GM21825 (cell line): Measurements from ENCODE around the gene PNKP.

ENCODE experiments used
- ATAC-seq: cut with Tn5 transposase; IDR thresholded peaks from one replicate; pipeline ENCODE4 v1.9.1; 2021; ENCODE audit warnings: mild to moderate bottlenecking, moderate library complexity; ENCODE audit not compliant: unreplicated experiment

The PNKP gene

DNA sequence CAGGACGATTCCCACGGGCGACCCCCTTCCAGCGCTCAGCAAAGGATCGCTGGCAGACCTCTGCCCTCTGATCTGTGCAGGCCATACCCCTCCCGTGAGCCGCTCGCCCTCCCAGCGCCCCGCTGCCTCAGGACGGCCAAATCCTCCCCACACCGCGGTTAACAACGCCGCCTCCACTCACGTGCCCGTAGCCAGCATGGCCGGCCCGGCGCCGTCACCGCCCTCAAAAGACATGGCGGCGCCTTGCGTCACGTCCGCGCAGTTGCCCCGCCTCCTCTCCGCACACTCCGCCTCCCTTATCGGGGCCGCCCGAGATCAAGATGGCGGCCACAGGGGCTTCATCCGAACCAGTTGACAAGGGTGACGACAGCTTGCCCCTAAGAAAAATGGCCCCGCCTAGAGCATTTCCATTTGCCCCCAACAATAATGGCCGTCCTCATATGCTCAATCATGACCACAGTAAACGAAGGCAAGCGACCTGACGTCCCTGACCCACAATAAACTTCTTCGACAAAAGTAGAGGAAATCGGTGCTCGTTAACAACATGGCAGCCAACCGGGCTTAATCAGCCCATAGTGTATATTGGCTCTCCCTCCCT, 9.1 kb upstream of the PNKP start:
- peak; percentile 47 for ATAC-seq

DNA sequence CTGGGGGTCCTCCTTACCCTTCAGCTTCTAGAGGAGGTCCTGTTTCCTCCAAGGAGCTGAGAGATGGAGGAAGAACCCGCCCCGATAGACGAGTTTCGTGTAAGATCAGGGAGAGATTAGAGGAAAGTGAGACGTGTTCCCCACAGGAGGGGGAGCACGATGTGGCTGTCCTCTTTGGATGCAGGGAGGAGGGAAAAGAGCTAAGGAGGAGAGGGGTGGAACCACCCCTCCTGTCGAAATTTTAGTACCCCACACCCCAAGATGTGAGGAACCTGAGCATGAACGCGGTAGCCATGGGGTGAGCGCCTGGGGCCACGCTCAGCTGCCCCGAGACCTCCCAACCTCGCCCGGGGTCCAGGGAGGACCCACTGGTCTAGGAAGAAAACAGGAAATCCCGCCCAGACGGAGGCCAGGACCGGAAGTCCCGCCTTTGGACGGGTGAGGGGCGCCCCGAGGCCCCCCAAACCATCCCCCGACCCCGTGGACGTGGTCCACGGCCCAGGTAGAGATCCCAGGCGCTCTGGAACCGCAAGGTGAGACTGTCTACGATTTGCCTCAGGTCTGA, 8.6 kb upstream of the PNKP start:
- no peak for ATAC-seq

DNA sequence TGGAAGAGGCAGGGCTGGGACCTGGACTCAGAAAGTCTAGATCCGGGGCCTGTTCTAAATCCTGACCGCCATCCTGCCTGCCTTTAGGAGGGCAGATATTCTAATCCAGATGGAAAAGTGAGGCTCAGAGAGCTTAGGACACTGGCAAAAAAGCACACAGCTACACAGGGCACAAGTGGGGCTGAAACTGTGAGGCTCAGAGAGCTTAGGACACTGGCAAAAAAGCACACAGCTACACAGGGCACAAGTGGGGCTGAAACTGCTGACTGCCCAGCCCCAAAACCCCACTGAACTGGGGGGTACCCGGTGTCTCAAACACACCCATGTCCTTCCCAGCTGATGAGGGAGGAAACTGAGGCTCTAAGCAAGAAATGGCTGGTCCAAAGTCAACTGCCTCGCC, 7.8 kb upstream of the PNKP start:
- no peak for ATAC-seq

DNA sequence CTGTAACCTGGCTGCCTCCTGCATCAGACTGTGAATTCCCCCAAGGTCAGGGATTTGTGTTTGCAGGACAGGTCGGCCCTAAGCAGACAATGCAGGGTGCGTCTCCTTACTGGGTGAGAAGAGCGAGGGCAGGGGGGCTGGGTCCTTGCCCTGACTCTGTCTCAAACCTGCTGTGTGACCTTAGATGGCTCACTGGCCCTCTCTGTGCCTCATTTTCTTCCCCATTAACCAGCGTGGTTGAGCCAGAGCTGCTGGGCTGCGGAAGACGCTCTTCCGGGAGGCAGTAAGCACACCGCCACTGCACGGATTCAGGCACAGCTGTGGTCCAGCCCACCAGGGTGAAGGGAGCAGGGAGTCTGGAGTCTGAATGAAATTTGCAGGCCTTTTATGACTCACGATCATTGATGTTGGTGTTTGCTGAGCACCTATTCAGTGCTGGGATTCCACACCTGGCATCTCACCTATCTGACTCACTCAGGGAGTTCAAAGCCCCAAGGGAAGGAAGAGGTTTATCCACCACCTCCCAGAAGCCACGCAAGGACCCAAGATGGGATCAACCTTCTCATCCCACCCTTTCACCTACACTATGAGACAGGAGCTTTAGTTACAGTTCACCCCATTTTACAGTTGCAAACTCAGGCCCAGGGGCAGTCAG, 7.3 kb upstream of the PNKP start:
- ATAC-seq = no peak

DNA sequence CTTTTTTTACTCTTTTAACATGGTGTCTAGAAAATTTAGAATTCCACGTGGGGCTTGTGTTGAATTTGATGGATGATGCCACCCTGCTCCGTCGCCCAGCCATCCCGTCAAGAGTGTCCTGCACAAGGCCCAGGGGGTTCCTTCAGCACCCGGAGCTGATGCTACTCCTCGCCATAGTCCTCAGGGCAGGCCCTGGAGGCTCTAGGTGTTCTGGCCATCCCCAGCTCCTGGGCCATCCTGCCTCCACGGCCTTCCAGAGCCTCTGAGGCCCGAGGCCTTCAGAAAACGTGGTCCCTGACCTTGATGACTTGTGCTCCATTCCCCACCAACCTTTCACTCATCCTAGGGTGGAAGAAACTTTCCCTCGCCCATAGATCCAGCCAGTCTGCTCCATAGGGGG, 6.5 kb upstream of the PNKP start:
- no peak for ATAC-seq

DNA sequence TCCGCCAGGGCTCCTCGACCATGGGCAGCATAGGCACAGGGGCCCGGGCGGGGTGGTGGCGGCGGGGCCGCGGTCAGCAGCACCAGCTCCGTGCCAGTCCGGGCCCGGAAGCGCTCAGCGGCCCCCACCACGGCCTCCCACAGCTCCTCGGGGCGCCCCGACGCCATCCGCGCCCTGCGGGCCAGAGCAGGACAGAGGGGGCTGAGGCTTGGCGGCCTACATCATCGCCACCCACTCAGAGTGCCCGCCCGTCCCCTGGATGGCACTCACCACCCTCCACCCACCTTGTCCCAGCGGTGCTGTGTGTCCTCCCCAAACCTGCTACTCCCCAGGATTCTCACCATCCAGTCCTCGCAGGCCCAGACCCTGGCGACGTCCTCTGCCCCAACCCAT, 5.7 kb upstream of the PNKP start:
- no peak for ATAC-seq

DNA sequence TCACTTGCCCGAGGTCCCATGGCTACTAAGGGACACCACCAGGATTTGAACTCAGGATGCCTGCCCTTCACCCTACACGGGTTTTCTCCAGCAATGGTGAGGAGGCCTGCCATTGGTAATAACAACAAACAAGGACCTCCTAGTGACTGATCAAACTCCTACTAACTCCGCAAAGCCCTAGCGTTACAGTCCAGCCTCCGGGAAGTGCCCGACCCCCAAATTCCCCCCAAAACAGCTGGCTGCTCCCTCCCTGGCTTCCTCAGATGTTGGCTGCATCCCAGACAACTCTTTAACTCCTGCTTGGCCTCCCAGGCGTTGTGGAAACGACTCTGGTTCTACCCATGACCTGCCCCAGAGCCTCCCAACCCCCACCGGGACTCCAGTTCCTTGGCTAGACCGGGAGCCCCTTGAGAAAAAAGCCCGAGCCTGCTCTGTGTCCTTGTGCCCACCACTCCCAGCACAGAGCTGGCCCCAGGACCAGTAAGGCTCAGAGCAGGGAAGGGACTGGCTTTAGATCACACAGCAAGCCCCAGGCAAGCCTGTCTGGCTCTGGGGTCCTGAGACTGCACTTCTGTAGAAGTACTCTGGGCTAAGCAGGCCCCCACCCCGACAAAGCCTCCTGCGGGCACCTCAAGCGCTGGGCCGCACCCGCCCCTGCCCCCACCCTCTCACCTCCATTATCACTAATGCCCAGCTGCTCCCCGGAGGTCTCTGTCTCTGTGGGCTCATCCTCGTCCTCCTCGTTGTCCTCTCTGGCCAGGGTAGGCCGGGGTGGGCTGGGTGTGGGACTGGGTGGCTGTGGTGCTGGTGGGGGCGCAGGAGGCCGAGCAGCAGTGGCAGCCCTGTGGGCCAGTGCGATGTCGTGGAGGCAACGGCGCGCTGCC, 5.1 kb upstream of the PNKP start:
- ATAC-seq = no peak

DNA sequence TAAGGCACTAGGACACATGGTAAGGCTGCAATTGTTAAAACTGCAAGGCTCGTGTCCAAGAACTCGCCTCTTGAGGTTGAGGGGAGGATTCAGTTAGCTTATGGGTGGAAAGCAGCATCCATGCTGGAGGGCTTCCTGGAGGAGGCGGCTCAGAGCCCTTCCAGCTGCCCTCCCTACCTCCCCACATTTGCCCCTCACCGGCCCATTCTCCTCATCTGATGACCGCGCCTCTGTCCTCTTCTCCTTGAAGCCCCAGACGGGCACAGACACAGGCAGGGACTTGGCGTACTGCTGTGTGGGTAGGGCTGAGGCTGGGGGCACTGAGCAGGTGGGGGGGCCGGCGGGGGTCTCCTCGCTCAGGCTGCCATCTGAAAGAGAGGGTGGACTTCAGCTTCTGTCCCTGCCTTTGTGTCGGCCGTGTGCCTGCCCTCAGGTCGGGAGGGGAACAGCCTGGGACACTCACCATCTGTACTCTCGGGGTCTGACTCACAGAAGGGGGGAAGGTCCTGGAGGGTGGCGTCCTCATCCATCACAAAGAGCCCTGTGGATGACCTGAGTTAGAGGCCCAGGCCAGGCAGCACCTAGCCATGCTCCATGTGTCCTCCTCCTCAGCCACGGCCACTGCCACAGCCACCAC, 4.1 kb upstream of the PNKP start:
- no peak for ATAC-seq

DNA sequence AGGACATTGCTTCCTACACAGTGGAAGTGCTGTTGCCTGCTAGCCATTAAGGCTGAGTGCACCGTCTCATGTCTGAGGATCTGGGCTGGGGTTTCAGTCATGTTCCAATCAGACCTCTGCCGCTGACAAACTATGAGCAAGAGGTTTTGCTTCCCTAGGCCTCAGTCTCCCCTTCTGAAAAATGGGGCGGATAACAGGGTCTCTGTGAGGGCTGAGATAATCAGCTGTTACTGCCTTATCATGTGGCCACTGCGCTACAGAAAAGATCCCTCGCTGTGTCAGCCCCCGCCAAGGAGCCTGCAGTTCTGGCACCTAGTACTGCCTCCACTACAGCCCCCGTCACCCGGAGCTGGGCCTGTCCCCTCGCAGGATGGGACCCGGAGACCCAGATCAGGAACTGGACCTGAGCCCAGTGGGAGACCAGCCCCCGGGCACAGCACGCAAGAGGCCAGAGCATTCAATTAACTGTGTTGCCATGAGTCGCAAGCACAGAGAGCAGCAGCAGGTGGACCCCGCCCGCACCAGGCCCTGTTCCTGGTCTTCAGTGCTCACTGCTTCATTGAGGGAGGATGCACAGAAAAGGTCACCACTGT, 3.0 kb upstream of the PNKP start:
- ATAC-seq = no peak

DNA sequence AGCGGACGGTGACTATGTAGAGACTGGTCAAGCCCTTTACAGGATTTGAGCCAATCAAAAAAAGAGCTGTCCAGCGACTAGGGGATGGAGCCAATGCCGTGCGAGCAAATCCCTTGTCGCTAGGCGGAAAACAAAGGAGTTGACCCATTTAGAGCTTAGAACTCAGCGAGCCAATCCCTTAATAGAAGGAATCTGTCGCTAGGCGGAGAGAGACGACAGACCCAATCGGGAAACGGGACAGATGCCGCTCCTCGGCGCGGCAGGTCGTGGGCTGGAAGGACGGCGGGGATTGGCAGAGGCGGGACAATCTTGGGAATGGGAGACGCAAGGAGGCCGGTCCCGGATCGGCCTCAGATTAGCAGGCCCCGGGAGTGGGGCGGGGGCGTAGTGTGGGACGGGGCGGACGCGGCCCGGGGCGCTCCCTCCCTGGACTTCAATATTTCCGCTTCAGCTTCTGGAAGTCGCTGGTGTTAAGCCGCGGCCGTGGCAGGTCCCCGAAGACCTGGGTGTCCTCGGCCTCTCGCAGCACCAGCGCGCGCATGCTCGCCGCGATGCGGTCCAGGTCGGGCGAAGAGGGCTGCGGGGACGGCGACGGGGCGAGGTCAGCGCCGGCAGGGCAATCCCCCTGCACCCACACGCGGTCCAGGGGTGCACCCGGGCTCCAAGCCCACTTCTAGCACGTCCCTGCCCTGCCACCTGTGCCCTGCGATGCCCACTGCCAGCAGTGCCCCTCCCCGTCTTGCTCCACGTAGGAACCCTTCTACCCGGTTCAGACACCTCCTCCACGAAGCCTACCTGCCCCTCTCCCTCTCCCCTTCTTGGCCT, 2.3 kb upstream of the PNKP start:
- peak; percentile 55 for ATAC-seq

DNA sequence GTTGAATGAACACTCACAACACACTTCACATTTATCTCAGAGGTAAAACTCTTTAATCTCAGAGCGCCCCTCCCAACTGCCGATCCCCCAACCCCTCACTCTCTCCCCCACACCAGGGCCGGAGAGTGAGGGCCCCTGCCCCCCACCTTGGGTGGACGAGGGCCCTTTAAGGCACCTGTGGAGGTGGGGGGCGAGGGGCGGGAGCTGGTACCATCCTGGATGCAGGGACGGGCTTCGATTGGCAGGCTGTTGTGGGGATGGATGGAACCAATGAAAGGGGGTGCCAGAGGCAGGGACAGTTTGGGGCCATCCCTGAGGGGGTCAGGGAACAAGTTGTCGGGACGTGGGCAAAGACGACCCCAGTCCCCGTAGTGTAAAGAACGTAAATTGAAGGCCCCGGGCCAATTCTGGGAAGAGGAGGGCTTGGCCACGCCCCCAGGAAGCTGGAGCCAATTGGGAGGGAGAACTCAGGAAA, 1.7 kb upstream of the PNKP start:
- peak; percentile 4 for ATAC-seq

DNA sequence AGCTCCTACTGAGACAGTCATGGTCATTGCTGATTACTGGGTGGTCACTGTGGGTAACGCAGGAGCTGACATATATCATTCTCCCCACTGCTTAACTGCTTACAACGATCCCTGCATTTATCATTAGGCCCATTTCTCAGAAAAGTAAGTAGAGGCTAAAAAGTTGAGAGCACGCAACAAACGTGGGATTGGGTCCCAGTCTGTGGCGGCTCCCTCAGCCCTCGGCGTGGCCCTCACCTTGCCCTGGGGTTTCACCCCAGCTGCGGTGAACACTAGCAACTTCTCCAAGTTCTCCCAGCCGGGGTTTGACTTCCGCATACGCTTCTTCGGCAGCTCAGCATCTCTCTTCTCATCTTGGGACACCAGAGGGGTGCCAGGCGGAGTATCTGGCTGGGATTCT, 2.5 kb downstream of the PNKP start:
- ATAC-seq = no peak

DNA sequence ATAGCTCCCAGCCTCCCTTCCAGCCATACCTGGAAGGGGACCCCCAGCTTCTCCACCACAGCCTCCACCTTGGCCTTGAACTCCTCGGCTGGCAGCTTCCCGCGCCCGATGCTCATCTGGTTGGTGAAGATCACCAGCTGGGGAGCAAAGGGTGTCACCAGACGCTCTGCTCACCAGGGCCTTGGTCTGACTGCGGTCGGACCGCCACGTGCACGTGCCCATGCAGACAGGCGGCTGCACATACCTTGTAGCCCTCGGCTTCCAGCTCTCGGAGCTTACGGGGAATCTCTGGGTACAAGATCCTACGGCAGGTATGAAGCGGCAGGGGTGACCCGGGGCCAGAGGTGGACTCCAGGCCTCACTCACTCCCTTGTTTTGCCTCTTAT, 3.4 kb downstream of the PNKP start:
- ATAC-seq = no peak

DNA sequence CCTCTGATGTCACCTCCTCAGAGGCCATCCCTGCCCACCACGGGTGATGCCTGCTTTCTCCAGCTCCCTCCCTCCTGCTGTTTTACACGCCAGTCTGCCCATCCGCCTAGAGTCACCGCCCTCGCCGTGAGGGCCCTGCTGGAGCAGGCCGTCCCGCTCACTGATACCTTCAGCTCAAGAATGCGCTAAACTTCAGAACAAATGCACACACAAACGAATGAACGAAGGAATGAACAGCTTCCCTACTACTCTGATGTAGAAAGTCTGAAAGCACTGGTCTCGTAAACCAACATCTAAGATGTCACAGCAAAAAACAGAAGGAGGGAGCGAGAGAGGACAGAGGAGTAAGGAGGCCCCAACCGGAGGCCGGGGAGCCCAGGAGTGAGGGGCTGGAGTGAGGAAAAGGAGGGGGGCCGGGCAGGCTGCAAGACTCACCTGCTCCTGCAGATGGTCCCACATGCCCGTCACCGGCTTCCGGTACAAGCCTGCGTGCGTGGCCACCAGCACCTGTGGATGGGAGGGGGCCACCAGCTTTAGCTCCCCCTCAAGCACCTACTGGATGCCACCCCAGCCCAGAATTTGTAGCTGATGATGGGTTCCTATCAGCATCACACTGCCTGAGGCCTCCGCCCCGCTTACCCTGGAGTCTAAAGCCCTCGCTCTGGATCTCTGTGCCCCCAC, 4.0 kb downstream of the PNKP start:
- no peak for ATAC-seq

DNA sequence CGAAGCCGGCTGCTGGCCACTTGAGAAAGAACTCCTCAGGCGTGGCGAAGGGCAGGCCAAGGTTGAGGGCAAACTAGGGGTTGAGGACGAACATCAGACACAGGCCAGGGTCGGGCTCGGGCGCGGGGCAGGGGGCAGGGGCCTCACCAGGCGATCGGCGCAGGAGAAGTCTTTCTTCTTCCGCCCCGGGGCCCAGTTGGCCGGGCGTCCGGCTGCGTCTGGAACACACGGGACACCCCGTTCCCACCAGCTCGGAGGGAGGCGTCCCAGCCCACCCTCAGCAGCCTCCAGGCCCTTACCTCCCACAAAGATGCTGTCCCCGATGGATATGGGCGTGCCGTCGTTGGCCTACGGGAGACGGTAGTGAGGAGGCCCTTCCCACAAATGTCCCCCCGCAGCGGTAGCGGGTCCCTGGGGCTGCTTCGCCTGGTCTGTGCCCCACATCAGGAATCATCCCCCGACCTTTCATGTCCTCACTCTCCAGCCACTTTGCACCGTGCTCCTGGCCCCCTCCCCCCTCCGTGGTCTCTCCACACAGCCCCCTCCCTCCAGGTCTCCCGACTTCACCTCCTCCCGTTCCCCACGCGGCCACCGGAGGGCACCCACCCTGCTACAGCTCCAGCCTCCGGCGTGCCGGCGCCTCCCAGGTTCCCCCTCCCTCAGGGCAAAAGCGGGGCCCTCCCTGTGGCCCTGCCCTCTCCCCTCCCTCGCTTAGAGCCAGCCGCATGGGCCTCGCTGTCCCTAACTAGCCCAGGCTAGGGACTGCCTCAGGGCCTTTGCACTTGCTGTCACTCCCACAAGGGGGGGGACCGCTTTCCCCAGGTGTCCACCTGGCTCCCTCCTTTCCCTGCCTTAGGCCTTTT, 4.8 kb downstream of the PNKP start:
- ATAC-seq = no peak

DNA sequence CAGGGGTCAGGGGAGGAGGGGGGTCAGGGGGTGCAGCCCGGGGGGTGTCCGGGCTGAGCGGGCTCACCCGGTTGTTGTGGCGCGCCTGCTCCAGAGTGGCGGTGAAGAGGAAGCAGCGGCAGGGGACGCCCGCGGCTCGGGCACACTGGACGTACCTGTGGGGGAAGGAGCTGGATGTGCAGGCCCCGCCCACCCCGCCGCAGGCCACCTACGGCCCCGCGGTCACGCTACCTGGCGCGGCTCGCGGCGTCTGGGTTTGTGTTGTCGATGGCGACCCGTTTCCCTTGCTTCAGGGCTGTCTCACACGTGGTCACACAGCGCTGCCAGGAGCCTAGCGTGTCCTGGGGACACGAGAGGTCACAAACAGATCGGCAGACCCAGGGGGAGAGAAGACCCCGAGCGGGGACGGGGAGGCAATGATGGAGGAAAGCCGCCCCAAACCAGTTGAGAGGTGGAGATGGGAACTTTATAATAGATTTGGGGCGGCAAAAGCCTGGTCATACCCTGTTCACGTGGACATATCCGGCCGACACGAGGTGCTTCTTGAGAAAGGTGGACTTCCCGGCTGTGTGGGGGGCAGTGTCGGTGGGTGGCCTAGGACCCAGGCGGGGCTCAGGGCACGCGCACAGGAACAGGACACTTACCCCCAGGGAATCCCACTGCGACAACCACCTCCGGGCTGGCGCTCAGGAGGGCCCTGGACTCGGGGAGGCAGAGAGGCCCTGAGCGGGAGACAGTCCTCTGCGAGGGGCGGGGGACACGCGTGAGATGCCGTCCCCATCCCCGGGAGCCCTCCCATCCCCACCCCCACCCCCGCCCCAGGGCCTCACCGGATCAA, 5.6 kb downstream of the PNKP start:
- no peak for ATAC-seq

DNA sequence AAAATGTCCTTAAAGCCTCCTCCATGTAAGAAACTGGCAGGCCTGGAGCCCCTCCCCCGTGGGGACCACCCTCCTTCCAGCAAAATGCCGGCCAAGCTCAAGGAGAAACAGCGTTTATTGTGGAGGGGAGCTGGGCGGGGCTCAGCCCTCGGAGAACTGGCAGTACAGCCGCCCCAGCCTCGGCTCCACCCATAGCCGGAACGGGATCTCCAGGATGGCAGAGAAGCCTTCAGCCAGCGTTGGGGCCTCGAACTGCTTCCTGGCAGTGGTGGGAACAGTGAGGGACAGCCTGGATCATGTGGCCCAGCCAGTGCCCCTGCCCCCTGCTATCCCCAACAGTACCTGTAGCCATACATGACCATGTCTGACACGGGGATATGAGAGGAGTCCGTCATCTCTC, 6.3 kb downstream of the PNKP start:
- no peak for ATAC-seq
